ENCODE results near the gene MAGEA10. TPM values are rescaled to one million over a fixed set of nuclear protein-coding genes. Genes with fewer than 3 reads are reported as not detected.

MAGEA10 gene
- total and polyA plus RNA-seq, 2 of the 8 experiments (the other 6 are each of a cell fraction or from before 2014, with no cell fraction given): not detected

- no peak for TF ChIP-seq EZH2 (IDR thresholded peaks at IDR 0.05; ENCODE audit: low read depth, low read length, severe bottlenecking)
- TF ChIP-seq TAF1 (IDR thresholded peaks at IDR 0.05; ENCODE audit: low read depth, low read length): no peak
- TF ChIP-seq TBP (IDR thresholded peaks at IDR 0.05; ENCODE audit: low read depth, low read length): no peak
- TF ChIP-seq TAF7 (optimal IDR thresholded peaks at IDR 0.05; ENCODE audit: borderline replicate concordance, low read depth, low read length): no peak
- TF ChIP-seq JUND (IDR thresholded peaks at IDR 0.05; ENCODE audit: low read length): no peak
- no peak for TF ChIP-seq TEAD4 (IDR thresholded peaks at IDR 0.05; ENCODE audit: low read depth, low read length)
Observed at GRCh38 chrX:152151256-152151655, 12.9 kb upstream of the MAGEA10 start (continued).

Data from H1 (cell line).